ENCODE measurements around the gene BTBD16.

GRCh38 chr10:122347170-122347841 is 76.2 kb downstream of the BTBD16 start:
- no peak for TF ChIP-seq POLR2A (IDR thresholded peaks at IDR 0.05)
- TF ChIP-seq CTCF (IDR thresholded peaks at IDR 0.05): no peak
- TF ChIP-seq EP300 (IDR thresholded peaks at IDR 0.05): no peak
- TF ChIP-seq POLR2AphosphoS5 (IDR thresholded peaks at IDR 0.05): no peak
